SK-N-DZ (cell line): ENCODE data around the gene ZNF655. TPM values are rescaled to one million over a fixed set of nuclear protein-coding genes. Genes with fewer than 3 reads are reported as not detected.
"Not testable (repeated sequence)": the region's sequence is repeated elsewhere in the genome, so short reads cannot be mapped to it uniquely, and the experiment has no call there.

ENCODE experiments used
- DNase-seq: peaks from one replicate; pipeline ENCODE4 v3.0.0-alpha.2; 2015; ENCODE audit warnings: low spot score
- polyA plus RNA-seq, 2 experiments: library from polyadenylated mRNA; depleted of rRNA; stranded (reverse); fragments of >200 nt; gene quantifications; 2 replicates each; pipeline ENCODE4 v1.2.3, GENCODE V29; 2014

Gene ZNF655
- polyA plus RNA-seq (2014; cell fraction: cytosol; rRNA removed) = 54.5 and 66.1 TPM in 2 replicates
- polyA plus RNA-seq (2014; cell fraction: nucleus; rRNA removed) = 47.6 and 76.7 TPM in 2 replicates

GRCh38 chr7:99558306-99559174 lies at the start of gene ZNF655:
Gene ZNF655, plus strand, starts transcription at chr7:99558642. Its CDS starts 1,918 bp downstream, at chr7:99560560.
- peak; percentile 94 for DNase-seq

GRCh38 chr7:99514050-99514449 lies 44.4 kb upstream of the ZNF655 start:
- no peak for DNase-seq

GRCh38 chr7:99521399-99521798 lies 37.0 kb upstream of the ZNF655 start:
- no peak for DNase-seq

GRCh38 chr7:99525713-99526440 lies 32.6 kb upstream of the ZNF655 start:
- DNase-seq = no peak

- no peak for DNase-seq
These were observed 27.1 kb upstream of the ZNF655 start for GRCh38 chr7:99531354-99531765.

GRCh38 chr7:99535667-99536066 lies 22.8 kb upstream of the ZNF655 start:
- DNase-seq = no peak

GRCh38 chr7:99539213-99539811 lies 19.1 kb upstream of the ZNF655 start:
- DNase-seq = no peak

GRCh38 chr7:99540542-99540941 lies 17.9 kb upstream of the ZNF655 start:
- DNase-seq = no peak

- DNase-seq = no peak
These were observed 17.2 kb upstream of the ZNF655 start for GRCh38 chr7:99541212-99541611.

GRCh38 chr7:99543081-99543671 lies 15.3 kb upstream of the ZNF655 start:
- DNase-seq = no peak

- no peak for DNase-seq
These were observed 14.5 kb upstream of the ZNF655 start for GRCh38 chr7:99543916-99544315.

GRCh38 chr7:99545308-99545707 lies 13.1 kb upstream of the ZNF655 start:
- DNase-seq = not testable (repeated sequence)

GRCh38 chr7:99549545-99549944 lies 8.9 kb upstream of the ZNF655 start:
- not testable (repeated sequence) for DNase-seq

GRCh38 chr7:99551334-99551733 lies 7.1 kb upstream of the ZNF655 start:
- no peak for DNase-seq

- peak; percentile 94 for DNase-seq
These were observed 6.5 kb upstream of the ZNF655 start, which contains the start of gene FAM200A for GRCh38 chr7:99551767-99552463. Gene FAM200A, minus strand, starts transcription at chr7:99552114. Its CDS starts 3,707 bp downstream, at chr7:99548407.

GRCh38 chr7:99553039-99553438 lies 5.4 kb upstream of the ZNF655 start:
- DNase-seq = no peak

- no peak for DNase-seq
These were observed 3.5 kb upstream of the ZNF655 start for GRCh38 chr7:99554939-99555338.

- DNase-seq = no peak
These were observed 1.2 kb upstream of the ZNF655 start for GRCh38 chr7:99557196-99557607.

- DNase-seq = no peak
These were observed 519 bp upstream of the ZNF655 start for GRCh38 chr7:99557940-99558305.

GRCh38 chr7:99559175-99559915 lies 903 bp downstream of the ZNF655 start:
- no peak for DNase-seq
